Gastroesophageal sphincter (tissue), 4 donors: ENCODE measurements around the gene CHAC1. TPM values are rescaled to one million over a fixed set of nuclear protein-coding genes. Genes with fewer than 3 reads are reported as not detected.
"Not testable (repeated sequence)": the region's sequence is repeated elsewhere in the genome, so short reads cannot be mapped to it uniquely, and the experiment has no call there.

Experiments
- ATAC-seq: fragments of 150-250 bp; one replicate; pipeline ENCODE4 v1.9.1; 2016; ENCODE audit warnings: mild to moderate bottlenecking, moderate library complexity
- H3K27ac ChIP-seq, 4 donors: fragments of 200-600 bp; sonication (generic) in 3 of 4; 1 replicate in 3 of 4; 2 replicates in 1 of 4; pipeline ENCODE4 v1.5.1; 2016 to 2019
- H3K27me3 ChIP-seq: fragments of 200-600 bp; sonication (generic); one replicate; pipeline ENCODE4 v1.5.1; 2019
- H3K36me3 ChIP-seq, 2 donors: fragments of 200-600 bp; sonication (generic); one replicate each; pipeline ENCODE4 v1.5.1; 2019; ENCODE audit warnings: control low read depth in 1 of 2
- H3K4me1 ChIP-seq, 3 donors: fragments of 200-600 bp; sonication (generic); 1 replicate in 2 of 3; 2 replicates in 1 of 3; pipeline ENCODE4 v1.5.1; 2016 to 2019; ENCODE audit warnings: control low read depth in 2 of 3
- H3K4me3 ChIP-seq, 2 donors: fragments of 200-600 bp; sonication (generic); one replicate each; pipeline ENCODE4 v1.5.1; 2019; ENCODE audit warnings: mild to moderate bottlenecking in 1 of 2, moderate library complexity in 1 of 2
- H3K9me3 ChIP-seq, 3 donors: fragments of 200-600 bp; sonication (generic); one replicate each; pipeline ENCODE4 v1.5.1; 2017 to 2019; ENCODE audit warnings: control low read depth in 2 of 3
- CTCF ChIP-seq, 4 experiments: fragments of 200-600 bp in 2 of 4; fragments of 450-650 bp in 2 of 4; sonication (generic) in 1 of 4; IDR thresholded peaks; one replicate each; pipeline ENCODE4 v1.5.1; 2017 to 2019; ENCODE audit warnings: antibody characterized with exemption in 4 of 4, mild to moderate bottlenecking in 2 of 4, moderate library complexity in 2 of 4
- EP300 ChIP-seq: sonication (generic); formaldehyde crosslinking; IDR thresholded peaks from one replicate; pipeline ENCODE4 v1.6.1; 2017; ENCODE audit warnings: antibody characterized with exemption, mild to moderate bottlenecking
- POLR2A ChIP-seq, 2 donors: fragments of 450-650 bp; IDR thresholded peaks; one replicate each; pipeline ENCODE4 v1.6.1; 2017; ENCODE audit warnings: antibody characterized with exemption in 2 of 2, mild to moderate bottlenecking in 2 of 2, moderate library complexity in 1 of 2
- POLR2AphosphoS5 ChIP-seq: sonication (generic); formaldehyde crosslinking; IDR thresholded peaks from one replicate; pipeline ENCODE4 v1.6.1; 2017; ENCODE audit warnings: antibody characterized with exemption
- WGBS, 2 donors: methylation state at CpG; one replicate each; pipeline ENCODE4 v1.1.5; 2018; ENCODE audit warnings: low coverage in 1 of 2; 5-methylcytosine and 5-hydroxymethylcytosine counted together
- total RNA-seq, 4 donors: library from RNA; depleted of rRNA; stranded (reverse); fragments of >200 nt; gene quantifications; one replicate each; pipeline ENCODE4 v1.1.0, GENCODE V29; 2016

Gene CHAC1
- total RNA-seq, 4 donors from 2014 or later: 0.54 to 1.8 (median 1.5) TPM

- H3K27ac ChIP-seq: peak overlapping the region in 3 of 4 donors; percentile 85 to 87 (median 86)
- TF ChIP-seq EP300 (no peak), POLR2A (IDR thresholded peaks at IDR 0.05) (no peak), POLR2AphosphoS5 (no peak), CTCF (IDR thresholded peaks at IDR 0.05) (no peak)
- ATAC-seq: no peak
These were observed 423 bp downstream of the CHAC1 start for GRCh38 chr15:40953713-40954074.

GRCh38 chr15:40954158-40954848, 1.0 kb downstream of the CHAC1 start:
- H3K36me3 ChIP-seq, H3K27me3 ChIP-seq, H3K27ac ChIP-seq, ATAC-seq, H3K9me3 ChIP-seq: not testable (repeated sequence)
- WGBS, 2 donors: 75 to 94% methylated on average over 3 to 4 of the region's 8 CpGs
- Histone ChIP-seq H3K4me1 (peaks cover 0 to 46% (median 6%) of the 10 kb centered on the region in 3 donors), H3K4me3 (peak overlapping the region in 1 of 2 donors; percentile 68)

More at GRCh38 chr15:40953713-40954074, 423 bp downstream of the CHAC1 start:
- Histone ChIP-seq H3K9me3 (no peaks in the 10 kb centered on the region), H3K4me1 (peaks cover 0 to 46% (median 6%) of the 10 kb centered on the region in 3 donors), H3K27me3 (no peaks in the 10 kb centered on the region), H3K4me3 (peak overlapping the region; percentile 62 to 68), H3K36me3 (no peaks in the 10 kb centered on the region)
- WGBS, 2 donors: 20% methylated on average over 2 of the region's 17 CpGs; no CpG with 5 or more reads in 1 of the 2 donors

GRCh38 chr15:40955141-40955903, 2.1 kb downstream of the CHAC1 start:
- TF ChIP-seq POLR2AphosphoS5: no peak
- no peak for ATAC-seq
- Histone ChIP-seq H3K27me3 (no peaks in the 10 kb centered on the region), H3K27ac (peak overlapping the region in 1 of 4 donors; percentile 58), H3K36me3 (no peaks in the 10 kb centered on the region), H3K4me1 (peaks cover 0 to 46% (median 6%) of the 10 kb centered on the region in 3 donors), H3K9me3 (no peaks in the 10 kb centered on the region), H3K4me3 (no peak overlapping the region)
- WGBS, 2 donors: 80% methylated on average over 1 of the region's 20 CpGs; no CpG with 5 or more reads in 1 of the 2 donors

- ATAC-seq: no peak
- H3K4me3 ChIP-seq: no peak overlapping the region
- TF ChIP-seq EP300 (no peak), POLR2AphosphoS5 (no peak), CTCF (IDR thresholded peaks at IDR 0.05) (no peak), POLR2A (IDR thresholded peaks at IDR 0.05) (no peak)
- H3K27ac ChIP-seq: peak overlapping the region in 2 of 4 donors; percentile 58 to 67
- H3K4me1 ChIP-seq: peaks cover 0 to 46% (median 6%) of the 10 kb centered on the region in 3 donors
- WGBS, 2 donors: 67 to 100% methylated on average over 1 of the region's 3 CpGs
- H3K36me3 ChIP-seq: no peaks in the 10 kb centered on the region
- no peaks in the 10 kb centered on the region for H3K27me3 ChIP-seq
- H3K9me3 ChIP-seq: no peaks in the 10 kb centered on the region
These were observed 2.8 kb downstream of the CHAC1 start for GRCh38 chr15:40955930-40956540.

GRCh38 chr15:40956541-40956982, 3.3 kb downstream of the CHAC1 start:
- H3K27ac ChIP-seq: peak overlapping the region in 2 of 4 donors; percentile 58 to 67
- ATAC-seq: no peak
- TF ChIP-seq POLR2A (IDR thresholded peaks at IDR 0.05) (no peak), CTCF (IDR thresholded peaks at IDR 0.05) (no peak), EP300 (no peak), POLR2AphosphoS5 (no peak)
- no peak overlapping the region for H3K4me3 ChIP-seq
- no peaks in the 10 kb centered on the region for H3K36me3 ChIP-seq
- H3K9me3 ChIP-seq: no peaks in the 10 kb centered on the region
- no peaks in the 10 kb centered on the region for H3K27me3 ChIP-seq
- H3K4me1 ChIP-seq: peaks cover 0 to 46% (median 6%) of the 10 kb centered on the region in 3 donors
- WGBS, 2 donors: no CpG with 5 or more reads among the region's 3 CpGs
